ENCODE measurements around the gene TMPRSS13. TPM values are rescaled to one million over a fixed set of nuclear protein-coding genes. Genes with fewer than 3 reads are reported as not detected.
A peak's percentile ranks its signal among the peaks of the same experiment; 100 is the strongest.
"Not testable (repeated sequence)": the region's sequence is repeated elsewhere in the genome, so short reads cannot be mapped to it uniquely, and the experiment has no call there.

Gene TMPRSS13
- total and polyA plus RNA-seq, 4 donors = 0.45 to 1.0 (median 0.54) TPM; not detected in 1

- ATAC-seq (ENCODE audit: low FRiP score) (no peak), DNase-seq (peak in 1 of 2 donors; percentile 5)
- H3K36me3 ChIP-seq (ENCODE audit: control insufficient read depth in 1 of 2, insufficient read depth in 2 of 2, low read length in 1 of 2) = no peaks in the 10 kb centered on the region
- no peaks in the 10 kb centered on the region for H3K4me1 ChIP-seq (ENCODE audit: control insufficient read depth in 1 of 2, insufficient read depth in 2 of 2, low read length in 2 of 2)
- no peak overlapping the region for H3K27ac ChIP-seq (ENCODE audit: low read depth in 1 of 2, low read length in 2 of 2)
- no peak overlapping the region for H3K4me3 ChIP-seq (ENCODE audit: low read length in 2 of 2)
- 64 to 65% methylated on average over 6 of the region's 6 CpGs for WGBS, 2 donors
- H3K9me3 ChIP-seq (ENCODE audit: control insufficient read depth, low read length) = no peaks in the 10 kb centered on the region
- no peaks in the 10 kb centered on the region for H3K27me3 ChIP-seq (ENCODE audit: control insufficient read depth in 1 of 2, insufficient read depth in 2 of 2, low read length in 1 of 2)
- intact Hi-C loops (cut with DNase I) = no loop called here
Measured at GRCh38 chr11:117928446-117929141, 608 bp downstream of the TMPRSS13 start.

GRCh38 chr11:117927926-117928325 is 1.3 kb downstream of the TMPRSS13 start:
- H3K27ac ChIP-seq (ENCODE audit: low read depth in 1 of 2, low read length in 2 of 2) = no peak overlapping the region
- no peaks in the 10 kb centered on the region for H3K27me3 ChIP-seq (ENCODE audit: control insufficient read depth in 1 of 2, insufficient read depth in 2 of 2, low read length in 1 of 2)
- DNase-seq (peak in 1 of 2 donors; percentile 22), ATAC-seq (ENCODE audit: low FRiP score) (no peak)
- H3K36me3 ChIP-seq (ENCODE audit: control insufficient read depth in 1 of 2, insufficient read depth in 2 of 2, low read length in 1 of 2) = no peaks in the 10 kb centered on the region
- H3K4me3 ChIP-seq (ENCODE audit: low read length in 2 of 2) = no peak overlapping the region
- H3K4me1 ChIP-seq (ENCODE audit: control insufficient read depth in 1 of 2, insufficient read depth in 2 of 2, low read length in 2 of 2) = no peaks in the 10 kb centered on the region
- WGBS, 2 donors = 89 to 94% methylated on average over 3 of the region's 3 CpGs
- intact Hi-C loops (cut with DNase I) = no loop called here
- no peaks in the 10 kb centered on the region for H3K9me3 ChIP-seq (ENCODE audit: control insufficient read depth, low read length)

- 77 to 84% methylated on average over 5 to 7 of the region's 7 CpGs for WGBS, 2 donors
- H3K9me3 ChIP-seq (ENCODE audit: control insufficient read depth, low read length); ATAC-seq (ENCODE audit: low FRiP score); H3K4me3 ChIP-seq (ENCODE audit: low read length in 2 of 2); H3K27me3 ChIP-seq (ENCODE audit: control insufficient read depth in 1 of 2, insufficient read depth in 2 of 2, low read length in 1 of 2); intact Hi-C loops (cut with DNase I); H3K36me3 ChIP-seq (ENCODE audit: control insufficient read depth in 1 of 2, insufficient read depth in 2 of 2, low read length in 1 of 2); H3K27ac ChIP-seq (ENCODE audit: low read depth in 1 of 2, low read length in 2 of 2); H3K4me1 ChIP-seq (ENCODE audit: control insufficient read depth in 1 of 2, insufficient read depth in 2 of 2, low read length in 2 of 2): not testable (repeated sequence)
- peak in 1 of 2 donors; percentile 57 for DNase-seq
Measured at GRCh38 chr11:117926166-117926565, 3.0 kb downstream of the TMPRSS13 start.

- no peaks in the 10 kb centered on the region for H3K27me3 ChIP-seq (ENCODE audit: control insufficient read depth in 1 of 2, insufficient read depth in 2 of 2, low read length in 1 of 2)
- no peaks in the 10 kb centered on the region for H3K4me1 ChIP-seq (ENCODE audit: control insufficient read depth in 1 of 2, insufficient read depth in 2 of 2, low read length in 2 of 2)
- intact Hi-C loops (cut with DNase I) = no loop called here
- no peaks in the 10 kb centered on the region for H3K36me3 ChIP-seq (ENCODE audit: control insufficient read depth in 1 of 2, insufficient read depth in 2 of 2, low read length in 1 of 2)
- DNase-seq (peak in 1 of 2 donors; percentile 51), ATAC-seq (ENCODE audit: low FRiP score) (no peak)
- no peak overlapping the region for H3K27ac ChIP-seq (ENCODE audit: low read depth in 1 of 2, low read length in 2 of 2)
- H3K4me3 ChIP-seq (ENCODE audit: low read length in 2 of 2) = no peak overlapping the region
- 70 to 79% methylated on average over 11 of the region's 11 CpGs for WGBS, 2 donors
- no peaks in the 10 kb centered on the region for H3K9me3 ChIP-seq (ENCODE audit: control insufficient read depth, low read length)
Measured at GRCh38 chr11:117925198-117925925, 3.8 kb downstream of the TMPRSS13 start.

GRCh38 chr11:117924631-117925170 is 4.5 kb downstream of the TMPRSS13 start:
- no peaks in the 10 kb centered on the region for H3K4me1 ChIP-seq (ENCODE audit: control insufficient read depth in 1 of 2, insufficient read depth in 2 of 2, low read length in 2 of 2)
- WGBS, 2 donors = 73 to 86% methylated on average over 11 of the region's 11 CpGs
- intact Hi-C loops (cut with DNase I) = no loop called here
- ATAC-seq (ENCODE audit: low FRiP score) (no peak), DNase-seq (peak in 1 of 2 donors; percentile 51)
- no peak overlapping the region for H3K27ac ChIP-seq (ENCODE audit: low read depth in 1 of 2, low read length in 2 of 2)
- H3K9me3 ChIP-seq (ENCODE audit: control insufficient read depth, low read length) = no peaks in the 10 kb centered on the region
- H3K27me3 ChIP-seq (ENCODE audit: control insufficient read depth in 1 of 2, insufficient read depth in 2 of 2, low read length in 1 of 2) = no peaks in the 10 kb centered on the region
- no peaks in the 10 kb centered on the region for H3K36me3 ChIP-seq (ENCODE audit: control insufficient read depth in 1 of 2, insufficient read depth in 2 of 2, low read length in 1 of 2)
- H3K4me3 ChIP-seq (ENCODE audit: low read length in 2 of 2) = no peak overlapping the region

GRCh38 chr11:117923773-117924172 is 5.4 kb downstream of the TMPRSS13 start:
- 92 to 93% methylated on average over 6 of the region's 7 CpGs for WGBS, 2 donors
- no peaks in the 10 kb centered on the region for H3K4me1 ChIP-seq (ENCODE audit: control insufficient read depth in 1 of 2, insufficient read depth in 2 of 2, low read length in 2 of 2)

GRCh38 chr11:117923275-117923674 is 5.9 kb downstream of the TMPRSS13 start:
- intact Hi-C loops (cut with DNase I) = no loop called here
- H3K4me1 ChIP-seq (ENCODE audit: control insufficient read depth in 1 of 2, insufficient read depth in 2 of 2, low read length in 2 of 2) = no peaks in the 10 kb centered on the region
- H3K36me3 ChIP-seq (ENCODE audit: control insufficient read depth in 1 of 2, insufficient read depth in 2 of 2, low read length in 1 of 2) = no peaks in the 10 kb centered on the region
- 85 to 91% methylated on average over 4 of the region's 4 CpGs for WGBS, 2 donors
- no peaks in the 10 kb centered on the region for H3K9me3 ChIP-seq (ENCODE audit: control insufficient read depth, low read length)
- no peak overlapping the region for H3K4me3 ChIP-seq (ENCODE audit: low read length in 2 of 2)
- ATAC-seq (ENCODE audit: low FRiP score) = no peak
- H3K27me3 ChIP-seq (ENCODE audit: control insufficient read depth in 1 of 2, insufficient read depth in 2 of 2, low read length in 1 of 2) = no peaks in the 10 kb centered on the region
- H3K27ac ChIP-seq (ENCODE audit: low read depth in 1 of 2, low read length in 2 of 2) = no peak overlapping the region
- peak in 1 of 2 donors; percentile 25 for DNase-seq

More at GRCh38 chr11:117923773-117924172, 5.4 kb downstream of the TMPRSS13 start:
- Histone ChIP-seq H3K27me3 (ENCODE audit: control insufficient read depth in 1 of 2, insufficient read depth in 2 of 2, low read length in 1 of 2) (no peaks in the 10 kb centered on the region), H3K9me3 (ENCODE audit: control insufficient read depth, low read length) (no peaks in the 10 kb centered on the region), H3K4me3 (ENCODE audit: low read length in 2 of 2) (no peak overlapping the region), H3K36me3 (ENCODE audit: control insufficient read depth in 1 of 2, insufficient read depth in 2 of 2, low read length in 1 of 2) (no peaks in the 10 kb centered on the region), H3K27ac (ENCODE audit: low read depth in 1 of 2, low read length in 2 of 2) (no peak overlapping the region)
- intact Hi-C loops (cut with DNase I) = no loop called here
- DNase-seq (peak in 1 of 2 donors; percentile 51), ATAC-seq (ENCODE audit: low FRiP score) (no peak)

DNA sequence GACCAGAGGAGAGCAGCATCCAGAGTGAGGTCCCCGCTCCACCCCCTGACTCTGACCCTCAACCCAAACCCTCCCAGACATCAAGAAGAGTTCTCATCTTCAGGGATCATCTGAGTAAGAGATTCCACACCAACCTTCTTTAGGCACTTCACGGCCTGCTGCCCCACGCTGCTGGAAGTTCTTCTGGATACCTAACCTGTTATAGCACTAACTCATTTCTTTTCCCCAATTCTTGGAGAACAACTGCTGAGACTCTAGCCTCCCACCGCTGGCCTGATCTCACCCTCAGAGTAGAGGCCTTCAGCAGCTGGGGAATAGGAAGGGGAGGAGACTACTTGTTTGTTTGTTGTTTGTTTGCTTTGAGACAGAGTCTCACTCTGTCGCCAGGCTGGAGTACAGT is 7.3 kb downstream of the TMPRSS13 start:
- peak in 1 of 2 donors; percentile 45 for DNase-seq
- 91 to 96% methylated on average over 5 of the region's 5 CpGs for WGBS, 2 donors

More for the DNA sequence above, 7.3 kb downstream of the TMPRSS13 start:
- no peak for ATAC-seq (ENCODE audit: low FRiP score)
- intact Hi-C loops (cut with DNase I) = no loop called here
- no peaks in the 10 kb centered on the region for H3K36me3 ChIP-seq (ENCODE audit: control insufficient read depth in 1 of 2, insufficient read depth in 2 of 2, low read length in 1 of 2)
- H3K4me3 ChIP-seq (ENCODE audit: low read length in 2 of 2) = no peak overlapping the region
- H3K4me1 ChIP-seq (ENCODE audit: control insufficient read depth in 1 of 2, insufficient read depth in 2 of 2, low read length in 2 of 2) = no peaks in the 10 kb centered on the region
- no peaks in the 10 kb centered on the region for H3K27me3 ChIP-seq (ENCODE audit: control insufficient read depth in 1 of 2, insufficient read depth in 2 of 2, low read length in 1 of 2)
- H3K27ac ChIP-seq (ENCODE audit: low read depth in 1 of 2, low read length in 2 of 2) = no peak overlapping the region
- H3K9me3 ChIP-seq (ENCODE audit: control insufficient read depth, low read length) = no peaks in the 10 kb centered on the region

Data from aorta (tissue), 5 donors.